HCT116 (cell line): Measurements from ENCODE around the gene CRACR2A. TPM values are rescaled to one million over a fixed set of nuclear protein-coding genes. Genes with fewer than 3 reads are reported as not detected.

ENCODE experiments used
- ATAC-seq: fragments of 200-7000 bp; cut with Tn5 transposase; 2 replicates; pipeline ENCODE4 v1.9.1; 2020; ENCODE audit warnings: mild to moderate bottlenecking, moderate library complexity
- BruUV-seq: library from RNA; stranded (reverse); fragments of 400-500 nt; replicated peaks from 2 replicates; lab custom pipeline; 2021; lab: Mats Ljungman, UMichigan
- CTCF ChIA-PET: fragments of 300-600 bp; sonication (Branson Sonifier 250); formaldehyde crosslinking; loops from one replicate; lab custom pipeline; 2021; ENCODE audit warnings: antibody characterized with exemption; lab: Charles Lee
- POLR2A ChIA-PET: fragments of 300-600, 350-600 bp; sonication (Branson Sonifier 250); formaldehyde crosslinking; loops from one replicate; lab custom pipeline; 2021; ENCODE audit warnings: antibody characterized with exemption; lab: Charles Lee
- RAD21 ChIA-PET, 2 experiments: fragments of 300-600 bp; sonication (Branson Sonifier 250); formaldehyde crosslinking; loops; one replicate each; lab custom pipeline; 2023; ENCODE audit warnings: low total read pairs in 2 of 2; ENCODE audit not compliant: uncharacterized antibody in 2 of 2, unreplicated experiment in 2 of 2, low non-redundant PET in 1 of 2; lab: Charles Lee
- DNase-seq: peaks from one replicate; pipeline ENCODE4 v3.0.0-alpha.2; 2010; ENCODE audit warnings: low read depth, low spot score
- H2AFZ ChIP-seq: fragments of 200-600 bp; shearing (Covaris generic), sonication (generic); 2 replicates; pipeline ENCODE4 v1.6.1; 2017; ENCODE audit warnings: low read depth, mixed run types, mixed read lengths, antibody characterized with exemption, low read length; ENCODE audit not compliant: poor library complexity, severe bottlenecking
- H3K27ac ChIP-seq: 2 replicates; pipeline ENCODE4 v1.5.1; 2012; ENCODE audit warnings: low read depth, low read length
- H3K27me3 ChIP-seq: fragments of 200-600 bp; sonication (generic); 2 replicates; pipeline ENCODE4 v1.6.1; 2016; ENCODE audit warnings: mixed run types, low read length, mixed read lengths; ENCODE audit not compliant: insufficient read depth
- H3K36me3 ChIP-seq, 2 experiments: fragments of 200-500 bp in 1 of 2; fragments of 200-600 bp in 1 of 2; sonication (Bioruptor generic) in 1 of 2; sonication (generic) in 1 of 2; 2 replicates each; pipeline versions ENCODE4 v1.5.1 to v1.6.1; 2014 to 2016; ENCODE audit warnings: low read length in 2 of 2, inconsistent platforms in 1 of 2, mixed read lengths in 1 of 2, mixed run types in 1 of 2; ENCODE audit not compliant: insufficient read depth in 2 of 2, control insufficient read depth in 1 of 2
- H3K4me1 ChIP-seq, 2 experiments: fragments of 200-600 bp in 1 of 2; sonication (generic) in 1 of 2; 2 replicates each; pipeline versions ENCODE4 v1.5.1 to v1.6.1; 2012 to 2017; ENCODE audit warnings: low read length in 2 of 2, inconsistent platforms in 1 of 2, mild to moderate bottlenecking in 1 of 2, mixed read lengths in 1 of 2, mixed run types in 1 of 2, moderate library complexity in 1 of 2; ENCODE audit not compliant: insufficient read depth in 2 of 2, control insufficient read depth in 1 of 2
- H3K4me2 ChIP-seq: fragments of 200-600 bp; sonication (generic); 2 replicates; pipeline ENCODE4 v1.6.1; 2017; ENCODE audit warnings: mixed run types, low read length, mixed read lengths
- H3K4me3 ChIP-seq, 2 experiments: fragments of 200-600 bp in 1 of 2; sonication (generic) in 1 of 2; replicated peaks in 1 of 2; 2 replicates each; pipeline ENCODE4 v1.5.1; 2011 to 2016; ENCODE audit warnings: low read length in 2 of 2, control low read depth in 1 of 2, low read depth in 1 of 2, mild to moderate bottlenecking in 1 of 2, mixed read lengths in 1 of 2, mixed run types in 1 of 2
- H3K79me2 ChIP-seq: fragments of 200-600 bp; sonication (generic); 2 replicates; pipeline ENCODE4 v1.6.1; 2017; ENCODE audit warnings: mild to moderate bottlenecking, mixed run types, low read length, moderate library complexity, mixed read lengths; ENCODE audit not compliant: insufficient read depth
- H3K9ac ChIP-seq: fragments of 200-600 bp; sonication (generic); 2 replicates; pipeline ENCODE4 v1.6.1; 2016; ENCODE audit warnings: low read length, mixed read lengths
- H3K9me2 ChIP-seq: fragments of 200-600 bp; sonication (generic), shearing (Covaris generic); 2 replicates; pipeline ENCODE4 v1.6.1; 2017; ENCODE audit warnings: mixed run types, mild to moderate bottlenecking, moderate library complexity; ENCODE audit not compliant: insufficient read depth
- H3K9me3 ChIP-seq, 2 experiments: fragments of 200-500 bp in 1 of 2; fragments of 200-600 bp in 1 of 2; sonication (Bioruptor generic) in 1 of 2; sonication (generic) in 1 of 2; 2 replicates each; pipeline ENCODE4 v1.6.1; 2014 to 2017; ENCODE audit warnings: low read length in 2 of 2, mixed read lengths in 2 of 2, inconsistent platforms in 1 of 2, low read depth in 1 of 2, mild to moderate bottlenecking in 1 of 2, mixed run types in 1 of 2, moderate library complexity in 1 of 2; ENCODE audit not compliant: control insufficient read depth in 1 of 2, insufficient read depth in 1 of 2
- H4K20me1 ChIP-seq: fragments of 200-600 bp; sonication (generic), shearing (Covaris generic); 2 replicates; pipeline ENCODE4 v1.6.1; 2017; ENCODE audit warnings: mixed run types, mild to moderate bottlenecking, moderate library complexity; ENCODE audit not compliant: insufficient read depth
- ATF3 ChIP-seq: IDR thresholded peaks from 2 replicates; pipeline ENCODE4 v1.6.1; 2012
- CBX3 ChIP-seq: IDR thresholded peaks from 2 replicates; pipeline ENCODE4 v1.6.1; 2012; ENCODE audit warnings: low read depth
- CEBPB ChIP-seq: IDR thresholded peaks from 2 replicates; pipeline ENCODE4 v1.6.1; 2012; ENCODE audit warnings: low read depth
- CTCF ChIP-seq, 3 experiments: fragments of 200-600 bp in 1 of 3; sonication (generic) in 1 of 3; IDR thresholded peaks in 2 of 3; conservative IDR thresholded peaks in 1 of 3; 2 replicates each; pipeline ENCODE4 v1.5.1; 2012 to 2017; ENCODE audit warnings: low read depth in 2 of 3, low read length in 2 of 3, antibody characterized with exemption in 1 of 3, borderline replicate concordance in 1 of 3, control low read depth in 1 of 3, mild to moderate bottlenecking in 1 of 3, mixed read lengths in 1 of 3, mixed run types in 1 of 3, moderate library complexity in 1 of 3; ENCODE audit not compliant: insufficient read depth in 1 of 3
- EGR1 ChIP-seq: IDR thresholded peaks from 2 replicates; pipeline ENCODE4 v1.6.1; 2012; ENCODE audit warnings: low read depth
- ELF1 ChIP-seq: IDR thresholded peaks from 2 replicates; pipeline ENCODE4 v1.6.1; 2012; ENCODE audit warnings: low read depth, borderline replicate concordance
- EZH2 ChIP-seq: fragments of 200-600 bp; sonication (generic); IDR thresholded peaks from 2 replicates; pipeline ENCODE4 v1.6.1; 2017; ENCODE audit warnings: antibody characterized with exemption, mixed run types
- EZH2phosphoT487 ChIP-seq: fragments of 200-600 bp; IDR thresholded peaks from 2 replicates; pipeline ENCODE4 v1.6.1; 2018; ENCODE audit warnings: antibody characterized with exemption, borderline replicate concordance
- FOSL1 ChIP-seq: IDR thresholded peaks from 2 replicates; pipeline ENCODE4 v1.6.1; 2012; ENCODE audit warnings: low read depth
- MAX ChIP-seq: IDR thresholded peaks from 2 replicates; pipeline ENCODE4 v1.6.1; 2012
- POLR2A ChIP-seq: IDR thresholded peaks from 2 replicates; pipeline ENCODE4 v1.7.0; 2011; ENCODE audit warnings: borderline replicate concordance; ENCODE audit not compliant: insufficient read depth, insufficient read length; ENCODE audit errors: extremely low read depth
- POLR2AphosphoS5 ChIP-seq: IDR thresholded peaks from 2 replicates; pipeline ENCODE4 v1.6.1; 2011; ENCODE audit warnings: mild to moderate bottlenecking, low read depth, low read length, moderate library complexity
- RAD21 ChIP-seq: IDR thresholded peaks from 2 replicates; pipeline ENCODE4 v1.6.1; 2012; ENCODE audit warnings: low read depth, mild to moderate bottlenecking
- REST ChIP-seq: IDR thresholded peaks from 2 replicates; pipeline ENCODE4 v1.6.1; 2012; ENCODE audit warnings: low read depth
- SP1 ChIP-seq: IDR thresholded peaks from 2 replicates; pipeline ENCODE4 v1.6.1; 2012; ENCODE audit warnings: low read depth
- TCF7L2 ChIP-seq: IDR thresholded peaks from 2 replicates; pipeline ENCODE4 v1.7.0; 2011; ENCODE audit warnings: borderline replicate concordance, inconsistent platforms; ENCODE audit not compliant: insufficient read depth, insufficient read length; ENCODE audit errors: extremely low read depth
- ZFX ChIP-seq: fragments of 450-650 bp; IDR thresholded peaks from 2 replicates; pipeline ENCODE4 v1.6.1; 2017
- intact Hi-C: fragments of 100-400 bp; cut with micrococcal nuclease; formaldehyde crosslinking; loops from 2 replicates; pipeline ENCODE4 v1.10.0; 2022
- total RNA-seq: library from RNA; stranded (reverse); gene quantifications from one replicate; pipeline ENCODE4 v1.2.1, GENCODE V29; 2021; ENCODE audit not compliant: unreplicated experiment

The CRACR2A gene
- total RNA-seq, 1 experiment from 2014 or later = 18.4 TPM

GRCh38 chr12:3622021-3622821 is 130.7 kb downstream of the CRACR2A start:
- Histone ChIP-seq H3K4me2 (no peak overlapping the region), H3K27me3 (no peaks in the 10 kb centered on the region), H3K9me3 (no peaks in the 10 kb centered on the region), H3K36me3 (peaks cover 2 to 4% of the 10 kb centered on the region in 2 experiments; a peak in 2 of 4 replicates), H3K4me1 (no peaks in the 10 kb centered on the region), H3K79me2 (no peaks in the 10 kb centered on the region), H3K9me2 (no peaks in the 10 kb centered on the region), H3K9ac (no peak overlapping the region), H3K27ac (no peak overlapping the region), H4K20me1 (no peaks in the 10 kb centered on the region), H3K4me3 (no peak overlapping the region), H2AFZ (no peak overlapping the region)
- intact Hi-C loops = no loop called here
- ChIA-PET CTCF (interaction anchor here (0.7 kb wide), 1 partner anchor 487 kb away, joined by 3 read pairs; no protein-coding TSS in a partner anchor), RAD21 (no interaction called here), POLR2A (interaction anchor here (0.8 kb wide), 1 partner anchor 13 kb away, joined by 3 read pairs; no protein-coding TSS in a partner anchor)
- no peak for ATAC-seq
- TF ChIP-seq ATF3 = no peak
- no peak for TF ChIP-seq RAD21
- no peak for TF ChIP-seq CTCF (IDR thresholded peaks at IDR 0.05 in 2 of 3, conservative IDR thresholded peaks at IDR 0.05 in 1 of 3; ENCODE audit: borderline replicate concordance in 1 of 3, insufficient read depth in 1 of 3, low read depth in 2 of 3, low read length in 2 of 3)
- TF ChIP-seq CBX3 = no peak
- no peak for TF ChIP-seq SP1
- no peak for TF ChIP-seq REST
- no peak for TF ChIP-seq ZFX
- no peak for TF ChIP-seq TCF7L2
- no peak for TF ChIP-seq CEBPB
- TF ChIP-seq EZH2 = no peak
- TF ChIP-seq MAX = no peak
- TF ChIP-seq EZH2phosphoT487 = no peak
- TF ChIP-seq EGR1 = no peak
- TF ChIP-seq ELF1 = no peak
- no peak for TF ChIP-seq POLR2A
- TF ChIP-seq FOSL1 = no peak
- no peak for TF ChIP-seq POLR2AphosphoS5
- no TSS peak for BruUV-seq
- DNase-seq = no peak
